ENCODE data around the gene DSCAML1.

Gene DSCAML1

DNA sequence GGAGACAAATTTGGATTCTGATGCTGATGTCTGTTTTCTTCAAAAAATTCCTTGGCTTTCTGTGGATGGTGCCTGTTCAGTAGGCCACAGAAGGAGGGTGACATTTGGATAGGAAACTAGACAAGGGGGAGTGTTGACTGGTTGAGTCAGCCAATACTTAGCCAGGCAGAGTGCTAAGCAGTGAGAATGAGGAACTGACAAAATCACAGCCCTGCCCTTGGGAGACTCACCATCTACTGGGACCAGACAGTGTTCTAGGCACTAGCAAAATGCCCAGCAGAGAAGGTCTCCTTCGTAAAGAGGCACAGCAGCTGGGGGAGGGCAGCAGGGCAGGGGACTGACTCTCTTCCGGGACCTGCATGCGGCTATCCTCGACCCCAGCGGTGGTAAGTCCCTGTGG lies 190.2 kb downstream of the DSCAML1 start:
- Histone ChIP-seq H3K4me1 (ENCODE audit: control insufficient read depth, insufficient read depth, low read length) (no peaks in the 10 kb centered on the region), H3K4me3 (ENCODE audit: low read length) (no peak overlapping the region), H3K9ac (ENCODE audit: low read length) (no peak overlapping the region), H3K9me3 (ENCODE audit: control insufficient read depth, low read length) (no peaks in the 10 kb centered on the region), H3K36me3 (ENCODE audit: control insufficient read depth, insufficient read depth, low read length, severe bottlenecking) (no peaks in the 10 kb centered on the region), H3K27me3 (replicated peaks; ENCODE audit: control insufficient read depth, insufficient read depth, low read length) (peaks cover 24% of the 10 kb centered on the region)
- no peak for DNase-seq (ENCODE audit: low read depth)

DNA sequence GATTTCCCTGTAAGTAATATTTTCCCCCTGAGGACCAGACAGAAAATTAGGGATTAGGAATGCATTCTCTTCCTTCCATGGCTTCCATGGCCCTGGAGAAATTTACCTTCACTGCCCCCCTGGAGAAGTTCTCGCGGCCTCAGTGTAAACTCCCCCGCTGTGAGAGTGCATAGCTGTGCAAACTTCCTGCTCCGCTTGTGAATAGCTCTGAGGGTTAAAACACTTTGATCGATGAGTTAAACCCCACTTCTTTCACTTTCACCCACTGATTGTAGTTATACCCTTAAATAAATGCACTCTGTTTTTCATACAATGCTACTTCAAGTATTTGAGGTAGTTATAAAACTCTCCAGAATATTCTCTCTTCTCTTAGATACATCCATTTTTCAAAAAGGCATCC lies 190.8 kb downstream of the DSCAML1 start:
- Histone ChIP-seq H3K9me3 (ENCODE audit: control insufficient read depth, low read length) (no peaks in the 10 kb centered on the region), H3K27me3 (replicated peaks; ENCODE audit: control insufficient read depth, insufficient read depth, low read length) (peaks cover 24% of the 10 kb centered on the region), H3K36me3 (ENCODE audit: control insufficient read depth, insufficient read depth, low read length, severe bottlenecking) (no peaks in the 10 kb centered on the region), H3K9ac (ENCODE audit: low read length) (no peak overlapping the region), H3K4me3 (ENCODE audit: low read length) (no peak overlapping the region), H3K4me1 (ENCODE audit: control insufficient read depth, insufficient read depth, low read length) (no peaks in the 10 kb centered on the region)
- no peak for DNase-seq (ENCODE audit: low read depth)

DNA sequence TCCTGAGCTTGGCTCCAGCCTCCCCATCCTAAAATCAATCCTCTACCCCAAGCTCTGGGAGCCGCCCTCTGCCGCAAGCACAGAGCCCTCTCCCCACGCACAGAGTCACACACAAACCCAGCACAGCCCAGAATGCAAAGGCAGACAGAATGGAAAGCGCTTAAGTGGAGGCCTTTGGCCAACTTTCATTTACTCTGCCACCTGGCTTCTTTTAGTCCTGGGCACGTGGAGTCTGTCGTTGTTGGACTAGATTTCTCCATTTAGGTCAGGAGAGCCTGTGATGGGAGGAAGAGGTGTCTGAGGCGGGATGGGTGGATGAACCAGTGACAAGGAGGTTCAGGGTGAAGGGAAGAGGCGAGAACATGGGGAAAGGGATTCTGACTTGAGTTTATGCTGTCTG lies 191.7 kb downstream of the DSCAML1 start:
- Histone ChIP-seq H3K9me3 (ENCODE audit: control insufficient read depth, low read length) (no peaks in the 10 kb centered on the region), H3K27me3 (replicated peaks; ENCODE audit: control insufficient read depth, insufficient read depth, low read length) (peaks cover 26% of the 10 kb centered on the region), H3K36me3 (ENCODE audit: control insufficient read depth, insufficient read depth, low read length, severe bottlenecking) (no peaks in the 10 kb centered on the region), H3K4me1 (ENCODE audit: control insufficient read depth, insufficient read depth, low read length) (no peaks in the 10 kb centered on the region), H3K9ac (ENCODE audit: low read length) (no peak overlapping the region), H3K4me3 (ENCODE audit: low read length) (no peak overlapping the region)
- no peak for DNase-seq (ENCODE audit: low read depth)

DNA sequence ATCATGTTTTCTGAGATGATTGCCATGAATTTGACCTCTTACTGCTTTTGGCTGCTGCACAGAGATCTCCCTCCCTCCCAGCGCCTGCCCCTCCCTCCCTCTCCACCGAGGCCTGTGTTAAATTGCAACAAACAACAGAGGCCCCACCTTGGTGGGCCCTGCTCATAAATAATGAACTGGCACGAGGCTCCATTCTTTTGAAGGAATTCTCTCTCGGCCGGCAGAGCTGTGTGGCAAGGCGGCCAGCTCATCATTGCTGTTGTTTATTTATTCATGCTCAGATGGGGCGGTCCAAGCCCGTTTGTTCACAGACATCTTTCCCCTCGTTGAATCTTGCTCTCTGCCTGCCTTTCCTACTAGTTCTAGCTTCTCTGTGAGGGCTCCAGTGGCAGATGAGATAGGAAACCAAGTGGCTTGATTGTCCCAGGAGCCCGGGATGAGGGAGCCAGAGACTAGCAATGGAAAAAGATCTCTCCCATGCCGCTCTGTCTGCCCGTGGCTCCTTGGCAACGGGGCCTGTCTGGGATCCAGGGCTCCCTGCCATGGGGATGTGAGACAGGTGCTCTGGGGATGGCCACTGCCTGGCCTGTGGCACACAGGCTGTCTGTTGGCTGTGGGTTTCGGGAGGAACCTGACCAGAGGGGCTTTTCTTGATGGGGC lies 192.6 kb downstream of the DSCAML1 start:
- H3K9me3 ChIP-seq (ENCODE audit: control insufficient read depth, low read length), result no peaks in the 10 kb centered on the region
- H3K4me3 ChIP-seq (ENCODE audit: low read length), result no peak overlapping the region
- peaks cover 33% of the 10 kb centered on the region for H3K27me3 ChIP-seq (replicated peaks; ENCODE audit: control insufficient read depth, insufficient read depth, low read length)
- no peaks in the 10 kb centered on the region for H3K4me1 ChIP-seq (ENCODE audit: control insufficient read depth, insufficient read depth, low read length)
- no peaks in the 10 kb centered on the region for H3K36me3 ChIP-seq (ENCODE audit: control insufficient read depth, insufficient read depth, low read length, severe bottlenecking)
- peak; percentile 33 for DNase-seq (ENCODE audit: low read depth)
- H3K9ac ChIP-seq (ENCODE audit: low read length), result no peak overlapping the region

DNA sequence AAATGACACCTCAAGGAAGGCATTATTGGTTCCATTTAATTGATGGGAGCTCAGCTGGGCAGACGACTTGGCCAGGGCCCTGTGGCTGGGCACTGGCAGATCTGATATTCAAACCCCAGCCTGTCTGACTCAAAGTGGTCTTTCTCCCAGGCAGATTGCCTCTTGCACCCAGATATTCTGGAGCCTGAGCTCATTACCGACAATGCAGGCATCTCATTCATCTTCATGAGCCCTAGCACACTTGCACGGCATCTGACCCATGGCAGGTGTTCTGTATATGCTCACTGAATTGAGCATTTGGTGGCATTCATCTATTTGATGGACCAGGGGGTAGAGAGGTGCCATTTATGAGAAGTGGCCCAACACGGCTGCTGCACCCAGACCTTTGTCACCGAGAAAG lies 193.1 kb downstream of the DSCAML1 start:
- Histone ChIP-seq H3K4me3 (ENCODE audit: low read length) (no peak overlapping the region), H3K27me3 (replicated peaks; ENCODE audit: control insufficient read depth, insufficient read depth, low read length) (peaks cover 38% of the 10 kb centered on the region), H3K4me1 (ENCODE audit: control insufficient read depth, insufficient read depth, low read length) (no peaks in the 10 kb centered on the region), H3K9ac (ENCODE audit: low read length) (no peak overlapping the region), H3K36me3 (ENCODE audit: control insufficient read depth, insufficient read depth, low read length, severe bottlenecking) (no peaks in the 10 kb centered on the region), H3K9me3 (ENCODE audit: control insufficient read depth, low read length) (no peaks in the 10 kb centered on the region)
- no peak for DNase-seq (ENCODE audit: low read depth)

DNA sequence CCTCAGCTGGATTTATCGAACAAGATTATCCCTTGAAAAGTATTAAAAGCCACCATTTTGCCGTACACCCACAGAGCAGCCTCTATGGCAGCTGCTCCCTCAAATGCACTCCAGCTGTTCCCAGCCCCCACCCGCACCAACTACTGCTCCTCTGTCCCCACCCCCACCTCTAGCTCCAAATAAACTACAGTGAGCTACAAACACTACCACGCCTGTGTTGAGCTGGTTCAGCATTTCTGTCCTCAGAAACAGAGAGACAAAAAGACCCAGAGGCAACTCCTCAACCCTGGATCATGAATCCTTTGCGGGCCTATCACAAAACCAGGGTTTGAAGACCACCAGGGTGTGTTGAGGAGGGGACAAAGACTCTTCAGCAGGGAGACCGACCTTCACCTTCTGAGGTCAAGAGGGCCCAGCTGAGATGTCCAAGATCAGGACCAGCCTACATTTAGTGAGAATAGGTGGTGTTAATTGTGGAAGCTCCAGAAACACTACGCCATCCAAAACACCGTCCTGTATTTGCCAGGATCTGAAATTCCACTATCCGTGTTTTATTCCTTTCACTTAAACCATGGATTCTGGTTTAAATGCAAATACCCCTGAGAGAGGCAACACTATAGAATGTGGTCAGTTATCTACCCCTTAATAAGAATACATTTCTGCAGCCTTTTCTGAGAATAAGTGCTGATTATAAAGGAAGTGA lies 195.9 kb downstream of the DSCAML1 start:
- no peak overlapping the region for H3K4me3 ChIP-seq (ENCODE audit: low read length)
- H3K4me1 ChIP-seq (ENCODE audit: control insufficient read depth, insufficient read depth, low read length), result no peaks in the 10 kb centered on the region
- H3K27me3 ChIP-seq (replicated peaks; ENCODE audit: control insufficient read depth, insufficient read depth, low read length), result peaks cover 54% of the 10 kb centered on the region
- no peak overlapping the region for H3K9ac ChIP-seq (ENCODE audit: low read length)
- no peaks in the 10 kb centered on the region for H3K36me3 ChIP-seq (ENCODE audit: control insufficient read depth, insufficient read depth, low read length, severe bottlenecking)
- no peaks in the 10 kb centered on the region for H3K9me3 ChIP-seq (ENCODE audit: control insufficient read depth, low read length)
- no peak for DNase-seq (ENCODE audit: low read depth)

DNA sequence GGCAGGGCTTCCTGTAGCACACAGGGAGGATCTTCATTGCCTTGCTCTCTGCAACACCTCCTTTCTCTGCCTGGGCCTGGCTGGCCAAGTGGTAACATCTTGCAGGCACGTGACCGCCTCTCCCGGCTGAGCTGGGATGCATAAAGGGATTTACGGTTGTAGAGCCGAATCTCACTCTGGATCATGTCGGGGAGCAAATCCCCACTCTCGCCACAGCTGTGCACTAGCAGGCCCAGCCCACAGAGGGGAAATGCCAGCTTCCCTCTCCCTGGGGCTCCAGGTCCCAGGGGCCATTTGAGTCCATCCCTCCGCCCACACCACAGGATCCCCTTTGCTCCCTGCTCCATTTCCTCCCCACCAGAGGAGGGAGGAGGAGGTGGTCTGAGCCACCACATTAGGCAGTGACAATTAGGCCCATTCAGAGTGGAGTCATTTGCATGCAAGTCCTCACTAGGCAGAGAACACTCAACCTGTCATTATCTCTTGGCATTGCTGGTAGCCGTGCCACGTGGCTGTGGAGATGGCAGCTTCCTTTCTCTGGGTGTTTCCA lies 196.7 kb downstream of the DSCAML1 start:
- Histone ChIP-seq H3K4me1 (ENCODE audit: control insufficient read depth, insufficient read depth, low read length) (no peaks in the 10 kb centered on the region), H3K9me3 (ENCODE audit: control insufficient read depth, low read length) (no peaks in the 10 kb centered on the region), H3K9ac (ENCODE audit: low read length) (no peak overlapping the region), H3K36me3 (ENCODE audit: control insufficient read depth, insufficient read depth, low read length, severe bottlenecking) (no peaks in the 10 kb centered on the region), H3K27me3 (replicated peaks; ENCODE audit: control insufficient read depth, insufficient read depth, low read length) (peaks cover 53% of the 10 kb centered on the region), H3K4me3 (ENCODE audit: low read length) (no peak overlapping the region)
- DNase-seq (ENCODE audit: low read depth), result no peak

DNA sequence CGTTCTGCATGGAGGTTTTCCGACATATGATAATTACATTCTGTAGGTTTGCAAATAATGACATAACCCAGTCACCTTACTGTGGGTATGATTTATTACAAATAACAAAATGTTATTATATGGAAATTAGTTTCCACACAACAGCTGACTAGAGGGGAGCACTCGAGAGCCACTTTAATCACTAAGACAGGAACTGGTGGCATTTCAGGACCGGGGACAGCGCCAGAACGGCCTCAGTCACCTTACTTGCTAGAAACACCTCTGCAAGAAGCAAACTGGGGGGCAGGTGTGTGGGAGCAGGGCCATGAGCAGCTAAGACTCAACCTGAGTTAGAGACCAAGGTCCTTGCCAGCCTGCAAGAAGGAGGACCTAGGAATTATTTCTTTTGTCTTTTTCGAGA lies 199.9 kb downstream of the DSCAML1 start:
- peak; percentile 29 for DNase-seq (ENCODE audit: low read depth)
- H3K27me3 ChIP-seq (replicated peaks; ENCODE audit: control insufficient read depth, insufficient read depth, low read length), result peaks cover 51% of the 10 kb centered on the region
- H3K4me3 ChIP-seq (ENCODE audit: low read length), result no peak overlapping the region

DNA sequence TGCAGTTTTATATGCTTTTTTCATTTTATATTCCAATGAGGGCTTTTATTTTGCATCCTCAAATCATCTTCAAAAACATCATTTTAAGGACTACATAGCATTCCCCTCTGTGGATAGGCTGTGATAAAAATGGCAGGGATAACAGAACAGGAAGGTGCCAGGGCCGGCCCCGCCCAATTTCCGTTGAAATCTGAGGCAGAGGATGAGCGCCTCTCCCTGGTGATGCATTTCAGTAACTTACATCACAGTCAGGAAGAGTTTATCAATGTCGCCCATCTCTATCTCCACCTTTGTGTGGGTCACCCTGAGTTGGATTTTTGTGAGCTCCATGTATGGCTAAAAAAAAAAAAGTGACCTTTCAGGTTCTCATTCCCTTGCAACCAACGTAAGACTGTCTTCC lies 201.6 kb downstream of the DSCAML1 start:
- H3K9ac ChIP-seq (ENCODE audit: low read length), result no peak overlapping the region
- H3K27me3 ChIP-seq (replicated peaks; ENCODE audit: control insufficient read depth, insufficient read depth, low read length), result peaks cover 52% of the 10 kb centered on the region
- no peaks in the 10 kb centered on the region for H3K36me3 ChIP-seq (ENCODE audit: control insufficient read depth, insufficient read depth, low read length, severe bottlenecking)
- no peak overlapping the region for H3K4me3 ChIP-seq (ENCODE audit: low read length)
- no peak for DNase-seq (ENCODE audit: low read depth)
- no peaks in the 10 kb centered on the region for H3K9me3 ChIP-seq (ENCODE audit: control insufficient read depth, low read length)
- H3K4me1 ChIP-seq (ENCODE audit: control insufficient read depth, insufficient read depth, low read length), result no peaks in the 10 kb centered on the region

More for the DNA sequence above, 199.9 kb downstream of the DSCAML1 start:
- no peak overlapping the region for H3K9ac ChIP-seq (ENCODE audit: low read length)
- no peaks in the 10 kb centered on the region for H3K9me3 ChIP-seq (ENCODE audit: control insufficient read depth, low read length)
- H3K4me1 ChIP-seq (ENCODE audit: control insufficient read depth, insufficient read depth, low read length), result no peaks in the 10 kb centered on the region
- H3K36me3 ChIP-seq (ENCODE audit: control insufficient read depth, insufficient read depth, low read length, severe bottlenecking), result no peaks in the 10 kb centered on the region

DNA sequence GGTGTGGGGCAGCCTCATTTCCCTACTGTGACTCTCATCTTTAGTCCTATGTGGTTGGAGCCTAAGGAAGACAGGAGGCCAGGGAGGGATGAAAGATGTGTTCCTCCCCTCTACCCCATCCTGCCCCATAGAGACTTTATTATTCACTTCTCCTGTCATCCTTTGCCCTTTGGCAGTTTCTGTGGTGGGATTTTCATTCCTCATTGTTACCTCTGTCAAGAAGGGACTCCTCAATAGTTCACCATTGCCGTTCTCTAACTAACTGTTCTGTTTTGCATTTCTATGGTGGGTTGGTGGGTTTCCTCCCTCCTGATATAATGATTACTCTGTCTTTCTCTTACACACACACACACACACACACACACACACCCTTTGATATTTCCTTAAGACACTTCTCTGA lies 202.3 kb downstream of the DSCAML1 start:
- peaks cover 50% of the 10 kb centered on the region for H3K27me3 ChIP-seq (replicated peaks; ENCODE audit: control insufficient read depth, insufficient read depth, low read length)
- no peak overlapping the region for H3K4me3 ChIP-seq (ENCODE audit: low read length)
- DNase-seq (ENCODE audit: low read depth), result no peak
- H3K4me1 ChIP-seq (ENCODE audit: control insufficient read depth, insufficient read depth, low read length), result no peaks in the 10 kb centered on the region
- no peaks in the 10 kb centered on the region for H3K36me3 ChIP-seq (ENCODE audit: control insufficient read depth, insufficient read depth, low read length, severe bottlenecking)
- no peak overlapping the region for H3K9ac ChIP-seq (ENCODE audit: low read length)
- no peaks in the 10 kb centered on the region for H3K9me3 ChIP-seq (ENCODE audit: control insufficient read depth, low read length)

DNA sequence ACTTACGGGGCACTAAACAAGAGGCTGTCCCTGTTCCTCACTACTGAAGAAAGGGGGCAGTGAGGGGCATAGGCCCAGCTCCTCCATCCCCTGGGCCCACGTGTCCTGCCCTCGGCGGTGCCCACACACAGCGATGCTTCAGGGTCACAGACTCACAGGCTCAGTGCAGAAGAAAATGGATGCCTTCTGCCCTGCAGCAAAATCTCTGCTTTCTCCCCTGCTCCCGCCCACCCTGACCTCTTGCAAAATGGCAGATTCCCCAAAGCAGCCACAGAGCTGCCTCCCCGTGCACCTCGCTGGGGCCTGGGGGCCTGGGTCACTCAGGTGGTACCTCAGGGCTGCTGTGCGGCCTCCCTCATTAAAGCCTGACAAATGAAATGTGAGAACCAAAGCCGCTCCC lies 204.0 kb downstream of the DSCAML1 start:
- H3K9me3 ChIP-seq (ENCODE audit: control insufficient read depth, low read length), result no peaks in the 10 kb centered on the region
- H3K36me3 ChIP-seq (ENCODE audit: control insufficient read depth, insufficient read depth, low read length, severe bottlenecking), result no peaks in the 10 kb centered on the region
- peaks cover 42% of the 10 kb centered on the region for H3K27me3 ChIP-seq (replicated peaks; ENCODE audit: control insufficient read depth, insufficient read depth, low read length)
- H3K4me1 ChIP-seq (ENCODE audit: control insufficient read depth, insufficient read depth, low read length), result no peaks in the 10 kb centered on the region
- H3K4me3 ChIP-seq (ENCODE audit: low read length), result no peak overlapping the region
- DNase-seq (ENCODE audit: low read depth), result no peak
- no peak overlapping the region for H3K9ac ChIP-seq (ENCODE audit: low read length)

All from adipocyte (in vitro differentiated cells).